SK-N-SH treated with all-trans-retinoic acid at 6 μM for 48 hours (cell line): ENCODE measurements around the gene CPNE2.

Source experiments
- ATAC-seq: fragments of 200-7000 bp; cut with Tn5 transposase; 3 replicates; pipeline ENCODE4 v1.9.1; 2020; ENCODE audit warnings: mild to moderate bottlenecking, moderate library complexity
- ARNTL ChIP-seq: fragments of 450-650 bp; formaldehyde crosslinking; IDR thresholded peaks from 2 replicates; pipeline ENCODE4 v1.5.0; 2020; ENCODE audit warnings: low read depth, mild to moderate bottlenecking, moderate library complexity, borderline replicate concordance
- BACH2 ChIP-seq: fragments of 250-450 bp; sonication (Bioruptor Pico); IDR thresholded peaks from 2 replicates; pipeline ENCODE4 v1.9.0; 2021; ENCODE audit warnings: mild to moderate bottlenecking, borderline replicate concordance
- CSDC2 ChIP-seq: fragments of 250-450 bp; sonication (Bioruptor Pico); IDR thresholded peaks from 2 replicates; pipeline ENCODE4 v1.5.0; 2020; ENCODE audit warnings: mild to moderate bottlenecking, moderate library complexity
- ESRRG ChIP-seq: fragments of 250-450 bp; sonication (Bioruptor Pico); IDR thresholded peaks from 2 replicates; pipeline ENCODE4 v1.6.1; 2021; ENCODE audit warnings: mild to moderate bottlenecking
- PPARA ChIP-seq: fragments of 250-450 bp; sonication (Bioruptor Pico); IDR thresholded peaks from 2 replicates; pipeline ENCODE4 v1.5.0; 2020; ENCODE audit warnings: mild to moderate bottlenecking, borderline replicate concordance
- RARB ChIP-seq: fragments of 250-450 bp; sonication (Bioruptor Pico); IDR thresholded peaks from 2 replicates; pipeline ENCODE4 v1.8.0; 2021; ENCODE audit warnings: mild to moderate bottlenecking, moderate library complexity
- SNAI2 ChIP-seq: fragments of 250-450 bp; sonication (Bioruptor Pico); IDR thresholded peaks from 2 replicates; pipeline ENCODE4 v1.5.0; 2020; ENCODE audit warnings: mild to moderate bottlenecking, moderate library complexity
- TCF4 ChIP-seq: fragments of 250-450 bp; sonication (Bioruptor Pico); IDR thresholded peaks from 2 replicates; pipeline ENCODE4 v1.8.0; 2021; ENCODE audit warnings: mild to moderate bottlenecking, moderate library complexity, borderline replicate concordance
- TOX ChIP-seq: fragments of 250-450 bp; sonication (Bioruptor Pico); IDR thresholded peaks from 2 replicates; pipeline ENCODE4 v1.8.0; 2021; ENCODE audit warnings: mild to moderate bottlenecking, moderate library complexity, borderline replicate concordance
- ZFP3 ChIP-seq: fragments of 250-450 bp; sonication (Bioruptor Pico); IDR thresholded peaks from 2 replicates; pipeline ENCODE4 v1.5.0; 2020; ENCODE audit warnings: mild to moderate bottlenecking, moderate library complexity
- ZFP30 ChIP-seq: fragments of 450-650 bp; formaldehyde crosslinking; IDR thresholded peaks from 2 replicates; pipeline ENCODE4 v1.5.0; 2022; ENCODE audit warnings: mild to moderate bottlenecking, moderate library complexity
- ZNF565 ChIP-seq: fragments of 450-650 bp; formaldehyde crosslinking; conservative IDR thresholded peaks from 2 replicates; pipeline ENCODE4 v1.5.0; 2020; ENCODE audit warnings: low read depth, mild to moderate bottlenecking, moderate library complexity
- ZNF70 ChIP-seq: fragments of 450-650 bp; formaldehyde crosslinking; IDR thresholded peaks from 2 replicates; pipeline ENCODE4 v1.5.0; 2020; ENCODE audit warnings: mild to moderate bottlenecking, moderate library complexity
- ZNF8 ChIP-seq: fragments of 450-650 bp; formaldehyde crosslinking; IDR thresholded peaks from 2 replicates; pipeline ENCODE4 v1.5.0; 2020; ENCODE audit warnings: mild to moderate bottlenecking, moderate library complexity
- TF ChIP-seq, protein P1 (sequence below): fragments of 250-450 bp; sonication (Bioruptor Pico); IDR thresholded peaks from 2 replicates; pipeline ENCODE4 v1.8.0; 2020; ENCODE audit warnings: mild to moderate bottlenecking, moderate library complexity, borderline replicate concordance
- TF ChIP-seq, protein P2 (sequence below): fragments of 250-450 bp; sonication (Bioruptor Pico); IDR thresholded peaks from 2 replicates; pipeline ENCODE4 v1.5.0; 2020; ENCODE audit warnings: mild to moderate bottlenecking, moderate library complexity
- TF ChIP-seq, protein P3 (sequence below): fragments of 250-450 bp; sonication (Bioruptor Pico); IDR thresholded peaks from 2 replicates; pipeline ENCODE4 v1.5.1; 2021; ENCODE audit warnings: mild to moderate bottlenecking, moderate library complexity
- TF ChIP-seq, protein P4 (sequence below): fragments of 250-450 bp; sonication (Bioruptor Pico); IDR thresholded peaks from 2 replicates; pipeline ENCODE4 v1.5.1; 2020; ENCODE audit warnings: low read depth, mild to moderate bottlenecking, moderate library complexity
- TF ChIP-seq, protein P5 (sequence below): fragments of 250-450 bp; sonication (Bioruptor Pico); IDR thresholded peaks from 2 replicates; pipeline ENCODE4 v1.8.0; 2021; ENCODE audit warnings: low read depth, mild to moderate bottlenecking, moderate library complexity, borderline replicate concordance

Gene CPNE2

DNA sequence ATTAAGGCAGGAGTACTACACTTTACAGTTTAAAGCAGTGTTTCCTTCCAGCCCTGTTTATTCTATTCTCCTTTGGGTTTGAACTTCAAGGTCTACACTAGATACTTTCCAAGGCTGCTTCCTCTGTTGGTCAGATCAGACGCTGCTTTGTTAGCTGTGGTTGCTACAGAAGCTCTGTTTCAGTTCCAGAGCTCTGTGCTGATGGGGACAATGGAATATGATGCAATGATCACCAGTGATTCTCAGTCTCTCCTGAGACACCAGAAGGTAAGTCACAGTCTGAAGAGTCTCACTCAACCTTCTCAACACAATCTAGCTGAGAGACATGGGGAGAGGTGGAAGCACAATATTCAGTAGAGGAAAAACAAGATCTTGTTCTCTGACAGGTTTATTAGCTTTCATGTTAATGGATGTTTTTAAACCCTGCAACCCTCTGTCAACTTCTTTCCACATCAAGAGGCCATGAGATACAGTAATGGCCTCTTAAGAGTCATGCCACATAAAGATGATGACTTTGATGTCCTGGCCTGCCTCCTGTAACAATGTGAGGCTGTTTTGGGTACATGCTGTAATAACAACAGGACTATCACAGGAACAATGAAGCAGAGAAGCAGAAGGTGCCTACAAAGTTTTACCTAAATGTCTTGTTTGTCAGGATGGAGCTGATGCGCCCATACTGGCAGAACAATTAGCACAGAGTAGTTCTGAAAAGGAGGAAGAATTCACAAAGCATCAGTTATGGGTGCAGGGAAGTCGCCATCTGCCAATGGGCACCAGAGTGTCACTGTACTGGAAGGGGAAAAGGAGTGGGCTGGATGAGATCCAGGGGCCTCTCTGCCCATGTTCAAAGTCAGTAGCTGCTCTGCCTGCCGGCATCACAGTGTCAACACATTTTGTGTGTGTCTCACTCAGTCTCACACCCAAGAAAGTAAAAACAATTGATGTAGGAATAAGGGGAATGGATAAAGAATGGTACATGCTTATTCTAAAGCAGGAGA, 60.0 kb downstream of the CPNE2 start:
- ATAC-seq: no peak
- no peak for TF ChIP-seq CSDC2 (CRISPR knock-in tag)
- no peak for TF ChIP-seq ZFP30
- TF ChIP-seq ZNF70: no peak
- TF ChIP-seq, protein P1, sequence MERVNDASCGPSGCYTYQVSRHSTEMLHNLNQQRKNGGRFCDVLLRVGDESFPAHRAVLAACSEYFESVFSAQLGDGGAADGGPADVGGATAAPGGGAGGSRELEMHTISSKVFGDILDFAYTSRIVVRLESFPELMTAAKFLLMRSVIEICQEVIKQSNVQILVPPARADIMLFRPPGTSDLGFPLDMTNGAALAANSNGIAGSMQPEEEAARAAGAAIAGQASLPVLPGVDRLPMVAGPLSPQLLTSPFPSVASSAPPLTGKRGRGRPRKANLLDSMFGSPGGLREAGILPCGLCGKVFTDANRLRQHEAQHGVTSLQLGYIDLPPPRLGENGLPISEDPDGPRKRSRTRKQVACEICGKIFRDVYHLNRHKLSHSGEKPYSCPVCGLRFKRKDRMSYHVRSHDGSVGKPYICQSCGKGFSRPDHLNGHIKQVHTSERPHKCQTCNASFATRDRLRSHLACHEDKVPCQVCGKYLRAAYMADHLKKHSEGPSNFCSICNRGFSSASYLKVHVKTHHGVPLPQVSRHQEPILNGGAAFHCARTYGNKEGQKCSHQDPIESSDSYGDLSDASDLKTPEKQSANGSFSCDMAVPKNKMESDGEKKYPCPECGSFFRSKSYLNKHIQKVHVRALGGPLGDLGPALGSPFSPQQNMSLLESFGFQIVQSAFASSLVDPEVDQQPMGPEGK (CRISPR knock-in tag): no peak
- TF ChIP-seq, protein P2, sequence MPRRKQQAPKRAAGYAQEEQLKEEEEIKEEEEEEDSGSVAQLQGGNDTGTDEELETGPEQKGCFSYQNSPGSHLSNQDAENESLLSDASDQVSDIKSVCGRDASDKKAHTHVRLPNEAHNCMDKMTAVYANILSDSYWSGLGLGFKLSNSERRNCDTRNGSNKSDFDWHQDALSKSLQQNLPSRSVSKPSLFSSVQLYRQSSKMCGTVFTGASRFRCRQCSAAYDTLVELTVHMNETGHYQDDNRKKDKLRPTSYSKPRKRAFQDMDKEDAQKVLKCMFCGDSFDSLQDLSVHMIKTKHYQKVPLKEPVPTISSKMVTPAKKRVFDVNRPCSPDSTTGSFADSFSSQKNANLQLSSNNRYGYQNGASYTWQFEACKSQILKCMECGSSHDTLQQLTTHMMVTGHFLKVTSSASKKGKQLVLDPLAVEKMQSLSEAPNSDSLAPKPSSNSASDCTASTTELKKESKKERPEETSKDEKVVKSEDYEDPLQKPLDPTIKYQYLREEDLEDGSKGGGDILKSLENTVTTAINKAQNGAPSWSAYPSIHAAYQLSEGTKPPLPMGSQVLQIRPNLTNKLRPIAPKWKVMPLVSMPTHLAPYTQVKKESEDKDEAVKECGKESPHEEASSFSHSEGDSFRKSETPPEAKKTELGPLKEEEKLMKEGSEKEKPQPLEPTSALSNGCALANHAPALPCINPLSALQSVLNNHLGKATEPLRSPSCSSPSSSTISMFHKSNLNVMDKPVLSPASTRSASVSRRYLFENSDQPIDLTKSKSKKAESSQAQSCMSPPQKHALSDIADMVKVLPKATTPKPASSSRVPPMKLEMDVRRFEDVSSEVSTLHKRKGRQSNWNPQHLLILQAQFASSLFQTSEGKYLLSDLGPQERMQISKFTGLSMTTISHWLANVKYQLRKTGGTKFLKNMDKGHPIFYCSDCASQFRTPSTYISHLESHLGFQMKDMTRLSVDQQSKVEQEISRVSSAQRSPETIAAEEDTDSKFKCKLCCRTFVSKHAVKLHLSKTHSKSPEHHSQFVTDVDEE (CRISPR knock-in tag): no peak
- TF ChIP-seq TCF4: no peak
- TF ChIP-seq ARNTL (CRISPR knock-in tag): no peak
- no peak for TF ChIP-seq ZNF8 (CRISPR knock-in tag)
- TF ChIP-seq TOX: no peak
- TF ChIP-seq, protein P3, sequence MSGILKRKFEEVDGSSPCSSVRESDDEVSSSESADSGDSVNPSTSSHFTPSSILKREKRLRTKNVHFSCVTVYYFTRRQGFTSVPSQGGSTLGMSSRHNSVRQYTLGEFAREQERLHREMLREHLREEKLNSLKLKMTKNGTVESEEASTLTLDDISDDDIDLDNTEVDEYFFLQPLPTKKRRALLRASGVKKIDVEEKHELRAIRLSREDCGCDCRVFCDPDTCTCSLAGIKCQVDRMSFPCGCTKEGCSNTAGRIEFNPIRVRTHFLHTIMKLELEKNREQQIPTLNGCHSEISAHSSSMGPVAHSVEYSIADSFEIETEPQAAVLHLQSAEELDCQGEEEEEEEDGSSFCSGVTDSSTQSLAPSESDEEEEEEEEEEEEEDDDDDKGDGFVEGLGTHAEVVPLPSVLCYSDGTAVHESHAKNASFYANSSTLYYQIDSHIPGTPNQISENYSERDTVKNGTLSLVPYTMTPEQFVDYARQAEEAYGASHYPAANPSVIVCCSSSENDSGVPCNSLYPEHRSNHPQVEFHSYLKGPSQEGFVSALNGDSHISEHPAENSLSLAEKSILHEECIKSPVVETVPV (CRISPR knock-in tag): no peak
- TF ChIP-seq ZNF565 (CRISPR knock-in tag): no peak
- no peak for TF ChIP-seq PPARA (CRISPR knock-in tag)
- no peak for TF ChIP-seq ESRRG
- TF ChIP-seq BACH2 (CRISPR knock-in tag): no peak
- TF ChIP-seq, protein P4, sequence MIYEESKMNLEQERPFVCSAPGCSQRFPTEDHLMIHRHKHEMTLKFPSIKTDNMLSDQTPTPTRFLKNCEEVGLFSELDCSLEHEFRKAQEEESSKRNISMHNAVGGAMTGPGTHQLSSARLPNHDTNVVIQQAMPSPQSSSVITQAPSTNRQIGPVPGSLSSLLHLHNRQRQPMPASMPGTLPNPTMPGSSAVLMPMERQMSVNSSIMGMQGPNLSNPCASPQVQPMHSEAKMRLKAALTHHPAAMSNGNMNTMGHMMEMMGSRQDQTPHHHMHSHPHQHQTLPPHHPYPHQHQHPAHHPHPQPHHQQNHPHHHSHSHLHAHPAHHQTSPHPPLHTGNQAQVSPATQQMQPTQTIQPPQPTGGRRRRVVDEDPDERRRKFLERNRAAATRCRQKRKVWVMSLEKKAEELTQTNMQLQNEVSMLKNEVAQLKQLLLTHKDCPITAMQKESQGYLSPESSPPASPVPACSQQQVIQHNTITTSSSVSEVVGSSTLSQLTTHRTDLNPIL: no peak
- TF ChIP-seq SNAI2 (CRISPR knock-in tag): no peak
- no peak for TF ChIP-seq ZFP3 (CRISPR knock-in tag)
- TF ChIP-seq, all 23 proteins: peak for 0

DNA sequence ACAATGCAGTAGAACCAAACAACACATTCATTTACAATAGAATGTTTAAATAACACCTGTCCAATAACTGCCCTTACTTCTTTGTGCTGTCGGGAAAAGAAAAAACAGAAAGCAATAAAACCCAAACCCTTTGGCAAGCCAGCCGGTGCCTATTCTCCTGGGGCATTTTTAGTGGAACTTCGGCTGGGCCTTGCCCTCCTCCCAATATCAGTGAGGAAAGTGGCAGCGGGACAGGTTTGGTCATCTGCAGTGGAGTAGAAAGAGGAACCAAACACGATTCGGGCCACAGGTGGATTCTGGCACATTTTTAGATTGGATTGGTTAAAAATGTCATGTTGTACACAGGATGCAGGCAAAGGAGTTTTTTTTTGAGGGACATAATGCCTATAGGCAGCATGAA, 61.5 kb downstream of the CPNE2 start:
- TF ChIP-seq CSDC2 (CRISPR knock-in tag) (no peak), SNAI2 (CRISPR knock-in tag) (no peak), ZNF70 (no peak), RARB (no peak)
- TF ChIP-seq, protein P4: no peak
- TF ChIP-seq, protein P5, sequence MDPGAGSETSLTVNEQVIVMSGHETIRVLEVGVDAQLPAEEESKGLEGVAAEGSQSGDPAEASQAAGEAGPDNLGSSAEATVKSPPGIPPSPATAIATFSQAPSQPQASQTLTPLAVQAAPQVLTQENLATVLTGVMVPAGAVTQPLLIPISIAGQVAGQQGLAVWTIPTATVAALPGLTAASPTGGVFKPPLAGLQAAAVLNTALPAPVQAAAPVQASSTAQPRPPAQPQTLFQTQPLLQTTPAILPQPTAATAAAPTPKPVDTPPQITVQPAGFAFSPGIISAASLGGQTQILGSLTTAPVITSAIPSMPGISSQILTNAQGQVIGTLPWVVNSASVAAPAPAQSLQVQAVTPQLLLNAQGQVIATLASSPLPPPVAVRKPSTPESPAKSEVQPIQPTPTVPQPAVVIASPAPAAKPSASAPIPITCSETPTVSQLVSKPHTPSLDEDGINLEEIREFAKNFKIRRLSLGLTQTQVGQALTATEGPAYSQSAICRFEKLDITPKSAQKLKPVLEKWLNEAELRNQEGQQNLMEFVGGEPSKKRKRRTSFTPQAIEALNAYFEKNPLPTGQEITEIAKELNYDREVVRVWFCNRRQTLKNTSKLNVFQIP (CRISPR knock-in tag): no peak
- no peak for ATAC-seq
